Astrocyte (in vitro differentiated cells and primary cell): Measurements from ENCODE around the gene LPCAT4. TPM values are rescaled to one million over a fixed set of nuclear protein-coding genes. Genes with fewer than 3 reads are reported as not detected.
A peak's percentile ranks its signal among the peaks of the same experiment; 100 is the strongest.

Experiments used
- DNase-seq: peaks from one replicate; pipeline ENCODE4 v3.0.0-alpha.2; 2010; ENCODE audit warnings: low read depth
- FAIRE-seq: peaks from 2 replicates; lab custom pipeline; 2011; peaks lifted over from hg19 to GRCh38; lab: Jason Lieb, UNC
- H2AFZ ChIP-seq: 2 replicates; pipeline ENCODE4 v1.6.0; 2012; ENCODE audit warnings: low read depth, low read length, inconsistent platforms
- H3K27ac ChIP-seq: 2 replicates; pipeline ENCODE4 v1.5.1; 2011; ENCODE audit warnings: low read depth, low read length, inconsistent platforms
- H3K27me3 ChIP-seq: 2 replicates; pipeline ENCODE4 v1.6.0; 2011; ENCODE audit warnings: low read length, inconsistent platforms; ENCODE audit not compliant: insufficient read depth
- H3K36me3 ChIP-seq: 2 replicates; pipeline ENCODE4 v1.5.1; 2011; ENCODE audit warnings: low read length, inconsistent platforms; ENCODE audit not compliant: insufficient read depth
- H3K4me1 ChIP-seq: 2 replicates; pipeline ENCODE4 v1.5.1; 2011; ENCODE audit warnings: low read length, inconsistent platforms; ENCODE audit not compliant: insufficient read depth
- H3K4me2 ChIP-seq: 2 replicates; pipeline ENCODE4 v1.6.0; 2012; ENCODE audit warnings: low read length, inconsistent platforms
- H3K4me3 ChIP-seq: 2 replicates; pipeline ENCODE4 v1.5.1; 2011; ENCODE audit warnings: low read depth, mild to moderate bottlenecking, low read length, inconsistent platforms; ENCODE audit not compliant: insufficient read depth
- H3K79me2 ChIP-seq: 2 replicates; pipeline ENCODE4 v1.6.0; 2012; ENCODE audit warnings: mild to moderate bottlenecking, low read length, inconsistent platforms; ENCODE audit not compliant: insufficient read depth
- H3K9ac ChIP-seq: 2 replicates; pipeline ENCODE4 v1.6.0; 2012; ENCODE audit warnings: mild to moderate bottlenecking, low read length, inconsistent platforms
- H3K9me3 ChIP-seq: 2 replicates; pipeline ENCODE4 v1.5.1; 2012; ENCODE audit warnings: low read depth, mild to moderate bottlenecking, low read length, inconsistent platforms; ENCODE audit not compliant: insufficient read depth
- H4K20me1 ChIP-seq: 2 replicates; pipeline ENCODE4 v1.6.0; 2012; ENCODE audit warnings: low read length, inconsistent platforms; ENCODE audit not compliant: insufficient read depth
- H3K27ac Mint-ChIP-seq: one replicate; pipeline ENCODE4 v1.8.0; 2021; ENCODE audit warnings: mild to moderate bottlenecking, mixed read lengths; ENCODE audit not compliant: unreplicated experiment
- H3K27me3 Mint-ChIP-seq: one replicate; pipeline ENCODE4 v1.8.0; 2021; ENCODE audit warnings: low read depth, mixed read lengths; ENCODE audit not compliant: unreplicated experiment
- H3K36me3 Mint-ChIP-seq: one replicate; pipeline ENCODE4 v1.8.0; 2021; ENCODE audit warnings: low read depth, mixed read lengths; ENCODE audit not compliant: unreplicated experiment
- H3K4me1 Mint-ChIP-seq: one replicate; pipeline ENCODE4 v1.8.0; 2021; ENCODE audit warnings: low read depth, mixed read lengths; ENCODE audit not compliant: unreplicated experiment
- H3K4me3 Mint-ChIP-seq: one replicate; pipeline ENCODE4 v1.8.0; 2021; ENCODE audit warnings: mild to moderate bottlenecking, moderate library complexity, mixed read lengths; ENCODE audit not compliant: unreplicated experiment
- H3K9me3 Mint-ChIP-seq: one replicate; pipeline ENCODE4 v1.8.0; 2021; ENCODE audit warnings: mild to moderate bottlenecking, mixed read lengths; ENCODE audit not compliant: unreplicated experiment
- CTCF ChIP-seq: IDR thresholded peaks from 2 replicates; pipeline ENCODE4 v1.5.1; 2011; ENCODE audit warnings: low read depth, mild to moderate bottlenecking, inconsistent platforms, low read length, moderate library complexity; ENCODE audit not compliant: insufficient read depth
- EZH2 ChIP-seq: IDR thresholded peaks from 2 replicates; pipeline ENCODE4 v1.6.1; 2012; ENCODE audit warnings: mild to moderate bottlenecking, low read length, inconsistent platforms; ENCODE audit not compliant: insufficient read depth
- total RNA-seq: library from RNA; stranded (reverse); gene quantifications from 2 replicates; pipeline ENCODE4 v1.2.1, GENCODE V29; 2021

LPCAT4 gene
- total RNA-seq, 1 donor from 2014 or later = 44.4 TPM

- Mint-ChIP-seq H3K27me3 (no peaks in the 10 kb centered on the region), H3K27ac (peak overlapping the region; percentile 2), H3K4me3 (peak overlapping the region; percentile 93), H3K9me3 (no peaks in the 10 kb centered on the region), H3K4me1 (peaks cover 17% of the 10 kb centered on the region), H3K36me3 (peaks cover 6% of the 10 kb centered on the region)
- Histone ChIP-seq H3K79me2 (peaks cover 21% of the 10 kb centered on the region), H3K9ac (peak overlapping the region; percentile 88), H3K36me3 (peaks cover 6% of the 10 kb centered on the region), H3K27ac (no peak overlapping the region), H3K9me3 (no peaks in the 10 kb centered on the region), H4K20me1 (peaks cover 25% of the 10 kb centered on the region), H3K27me3 (no peaks in the 10 kb centered on the region), H3K4me2 (peak overlapping the region; percentile 95), H2AFZ (peak overlapping the region; percentile 84), H3K4me3 (peak overlapping the region; percentile 77), H3K4me1 (peaks cover 15% of the 10 kb centered on the region)
- TF ChIP-seq EZH2 (no peak), CTCF (no peak)
- FAIRE-seq = no peak
- peak; percentile 27 for DNase-seq
These were observed 528 bp downstream of the LPCAT4 start for GRCh38 chr15:34366271-34367065.

GRCh38 chr15:34365836-34366235 lies 1.2 kb downstream of the LPCAT4 start:
- Mint-ChIP-seq H3K4me3 (peak overlapping the region; percentile 93), H3K27me3 (no peaks in the 10 kb centered on the region), H3K27ac (peak overlapping the region; percentile 77), H3K4me1 (peaks cover 17% of the 10 kb centered on the region), H3K36me3 (peaks cover 12% of the 10 kb centered on the region), H3K9me3 (no peaks in the 10 kb centered on the region)
- Histone ChIP-seq H3K27ac (no peak overlapping the region), H3K9me3 (no peaks in the 10 kb centered on the region), H3K4me3 (peak overlapping the region; percentile 77), H2AFZ (peak overlapping the region; percentile 84), H3K79me2 (peaks cover 21% of the 10 kb centered on the region), H3K36me3 (peaks cover 9% of the 10 kb centered on the region), H3K9ac (peak overlapping the region; percentile 88), H4K20me1 (peaks cover 25% of the 10 kb centered on the region), H3K4me2 (peak overlapping the region; percentile 95), H3K4me1 (peaks cover 15% of the 10 kb centered on the region), H3K27me3 (no peaks in the 10 kb centered on the region)
- FAIRE-seq (no peak), DNase-seq (no peak)
- TF ChIP-seq CTCF = no peak
- no peak for TF ChIP-seq EZH2
